NCI-H446 (cell line): Measurements from ENCODE around the gene CHMP4B.

Source experiments
- DNase-seq, 2 experiments: peaks; one replicate each; lab custom pipeline; 2025; lab: John Stamatoyannopoulos, UW

The CHMP4B gene

GRCh38 chr20:33810885-33811775 lies at the start of gene CHMP4B:
CHMP4B (plus strand) TSS chr20:33811348; CDS start chr20:33811469, 121 bp downstream.
- DNase-seq = peak; percentile 95 to 99

- DNase-seq = no peak
These were observed 49.4 kb upstream of the CHMP4B start for GRCh38 chr20:33761698-33762250.

- DNase-seq = no peak
These were observed 46.0 kb upstream of the CHMP4B start for GRCh38 chr20:33765099-33765498.

DNA sequence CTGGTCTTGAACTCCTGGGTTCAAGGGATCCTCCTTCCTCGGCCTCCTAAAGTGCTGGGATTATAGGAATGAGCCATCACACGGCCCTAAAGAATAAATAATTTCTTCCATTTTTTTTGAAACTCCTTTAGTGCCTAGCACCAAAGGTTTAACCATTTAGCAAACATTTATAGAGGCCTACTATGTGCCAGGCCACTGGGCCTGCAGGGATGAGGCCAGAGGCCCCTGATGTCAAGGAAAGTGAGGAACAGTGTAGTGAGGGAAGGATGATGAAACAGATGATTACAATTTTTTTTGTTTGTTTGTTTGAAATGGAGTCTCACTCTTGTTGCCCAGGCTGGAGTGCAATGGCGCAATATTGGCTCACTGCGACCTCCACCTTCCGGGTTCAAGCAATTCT lies 45.6 kb upstream of the CHMP4B start:
- DNase-seq = no peak

DNA sequence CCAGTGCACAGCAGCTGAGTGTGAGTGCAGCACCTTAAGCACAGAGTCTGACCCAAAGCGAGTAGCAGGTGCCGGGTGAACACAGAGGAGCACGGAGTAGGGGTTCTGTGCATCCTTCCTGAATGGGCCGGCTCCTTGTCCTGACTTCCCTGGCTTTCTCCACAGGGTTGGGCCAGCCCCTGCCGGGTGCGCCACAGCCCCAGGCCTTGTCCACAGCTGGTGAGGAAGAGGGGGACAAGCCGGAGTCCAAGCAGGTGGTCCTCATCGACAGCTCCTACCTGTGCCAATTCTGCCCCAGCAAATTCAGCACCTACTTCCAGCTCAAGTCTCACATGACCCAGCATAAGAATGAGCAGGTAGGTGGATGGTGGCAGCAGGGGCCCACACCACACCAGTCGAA lies 44.5 kb upstream of the CHMP4B start:
- DNase-seq = no peak

DNA sequence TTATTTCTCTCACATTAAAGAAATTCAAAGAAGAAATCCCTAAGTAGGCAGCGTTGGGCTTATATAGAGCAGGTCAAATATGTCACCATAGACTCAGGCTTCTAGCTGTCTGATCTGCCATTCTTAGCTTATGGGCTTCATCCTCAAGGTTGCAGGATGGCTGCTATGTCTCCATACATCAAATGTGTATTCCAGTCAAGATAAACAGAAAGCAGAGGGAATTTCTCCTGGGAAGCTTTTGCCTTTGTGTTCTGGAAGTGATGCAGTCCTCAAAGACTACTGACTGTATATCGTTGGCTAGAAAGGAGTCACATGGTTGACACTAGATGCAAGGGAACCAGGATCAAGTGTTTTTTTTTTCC lies 43.4 kb upstream of the CHMP4B start:
- DNase-seq = no peak

- no peak for DNase-seq
These were observed 42.1 kb upstream of the CHMP4B start for GRCh38 chr20:33769043-33769442.

DNA sequence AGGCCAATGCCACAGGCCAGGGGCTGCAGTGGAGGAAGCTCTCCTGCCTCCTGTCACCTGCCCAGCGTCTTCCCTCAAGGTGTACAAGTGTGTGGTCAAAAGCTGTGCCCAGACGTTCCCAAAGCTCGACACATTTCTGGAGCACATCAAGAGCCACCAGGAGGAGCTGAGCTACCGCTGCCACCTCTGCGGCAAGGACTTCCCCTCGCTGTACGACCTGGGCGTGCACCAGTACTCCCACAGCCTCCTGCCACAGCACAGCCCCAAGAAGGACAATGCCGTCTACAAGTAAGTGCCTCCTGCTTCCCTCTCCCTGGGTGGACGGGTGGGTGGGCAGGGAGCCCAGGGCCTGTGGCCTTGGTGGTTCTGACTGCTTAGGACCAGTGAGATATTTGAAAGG lies 41.1 kb upstream of the CHMP4B start:
- no peak for DNase-seq

- DNase-seq = no peak
These were observed 39.2 kb upstream of the CHMP4B start for GRCh38 chr20:33771938-33772337.

DNA sequence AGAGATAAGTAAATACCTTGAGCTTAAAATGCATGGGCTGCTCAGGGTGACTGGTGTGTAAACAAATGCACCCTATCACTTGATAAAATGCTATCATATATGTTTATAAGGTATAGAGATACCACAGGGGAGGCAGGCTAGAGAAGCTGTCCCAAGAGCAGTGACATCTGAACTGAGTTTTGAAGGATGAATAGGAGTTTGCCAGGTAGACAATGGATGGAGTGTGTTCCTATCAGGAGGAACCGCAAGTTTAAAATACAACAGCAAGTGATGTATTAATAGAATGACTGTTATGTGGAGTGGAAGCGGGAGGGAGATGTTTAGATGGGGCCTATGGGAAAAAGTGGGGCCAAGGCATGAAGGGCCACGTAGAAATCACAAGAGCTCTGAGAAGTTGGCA lies 38.7 kb upstream of the CHMP4B start:
- no peak for DNase-seq

DNA sequence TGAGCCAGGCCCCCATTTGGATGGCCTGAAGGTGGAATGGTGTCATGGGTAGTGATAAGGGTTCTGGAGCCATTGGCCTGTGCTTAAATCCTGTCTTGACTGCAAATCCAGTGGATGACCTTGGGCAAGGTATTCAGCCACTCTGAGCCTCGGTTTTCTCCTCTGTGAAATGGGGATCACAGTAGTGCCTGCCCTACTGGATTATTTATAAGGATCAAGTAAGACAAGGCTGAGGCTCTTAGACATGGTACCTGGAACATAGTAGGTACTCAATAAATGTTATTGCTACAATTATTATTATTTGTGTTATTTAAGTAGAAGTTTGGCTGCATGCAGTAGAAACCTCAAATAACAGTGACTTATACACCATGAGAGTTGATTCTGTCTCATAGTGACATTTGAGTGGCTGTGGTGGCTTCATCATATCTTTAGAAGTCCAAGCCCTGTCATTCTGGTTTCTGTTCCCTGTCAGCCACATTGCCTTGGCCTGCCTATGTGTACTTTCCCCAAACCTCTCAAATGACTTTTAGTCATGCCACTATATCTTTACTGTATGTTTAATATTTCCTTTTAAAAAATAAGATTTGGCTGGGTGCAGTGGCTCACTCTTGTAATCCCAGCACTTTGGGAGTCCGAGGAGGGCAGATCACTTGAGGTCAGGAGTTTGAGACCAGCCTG lies 37.6 kb upstream of the CHMP4B start:
- no peak for DNase-seq

- no peak for DNase-seq
These were observed 33.3 kb upstream of the CHMP4B start for GRCh38 chr20:33777816-33778215.

DNA sequence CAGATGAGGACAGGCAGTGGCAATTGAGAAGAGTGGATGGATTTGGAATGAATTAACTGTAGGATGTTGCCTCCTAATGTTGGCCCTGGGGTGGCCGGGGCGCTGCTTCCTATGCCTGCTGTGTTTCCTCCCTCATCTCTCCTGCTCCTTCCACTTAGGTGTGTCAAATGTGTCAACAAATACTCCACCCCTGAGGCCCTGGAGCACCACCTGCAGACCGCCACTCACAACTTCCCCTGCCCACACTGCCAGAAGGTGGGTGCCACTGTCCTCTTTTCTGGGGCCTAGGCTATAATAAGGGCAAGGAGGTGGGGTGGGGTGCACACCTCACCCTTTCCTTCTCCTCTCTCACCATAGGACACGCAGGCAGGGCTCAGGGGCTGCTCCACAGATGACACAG lies 30.0 kb upstream of the CHMP4B start:
- no peak for DNase-seq

DNA sequence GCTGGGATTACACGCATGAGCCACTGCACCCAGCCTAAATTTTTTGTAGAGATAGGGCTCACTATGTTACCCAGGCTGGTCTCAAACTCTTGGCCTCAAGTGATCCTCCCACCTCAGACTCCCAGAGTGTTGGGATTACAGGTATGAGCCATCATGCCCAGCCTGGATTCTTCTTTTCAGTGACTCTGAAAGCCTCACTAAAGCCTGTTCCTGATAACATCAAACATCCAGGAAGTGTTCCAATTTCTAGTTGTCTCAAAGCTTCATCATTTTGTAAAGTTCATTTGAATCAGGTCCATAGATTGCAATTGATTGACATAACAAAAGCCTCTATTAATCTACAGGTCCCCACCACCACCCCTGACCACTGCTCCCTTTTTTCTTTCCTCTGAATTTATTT lies 29.2 kb upstream of the CHMP4B start:
- no peak for DNase-seq

DNA sequence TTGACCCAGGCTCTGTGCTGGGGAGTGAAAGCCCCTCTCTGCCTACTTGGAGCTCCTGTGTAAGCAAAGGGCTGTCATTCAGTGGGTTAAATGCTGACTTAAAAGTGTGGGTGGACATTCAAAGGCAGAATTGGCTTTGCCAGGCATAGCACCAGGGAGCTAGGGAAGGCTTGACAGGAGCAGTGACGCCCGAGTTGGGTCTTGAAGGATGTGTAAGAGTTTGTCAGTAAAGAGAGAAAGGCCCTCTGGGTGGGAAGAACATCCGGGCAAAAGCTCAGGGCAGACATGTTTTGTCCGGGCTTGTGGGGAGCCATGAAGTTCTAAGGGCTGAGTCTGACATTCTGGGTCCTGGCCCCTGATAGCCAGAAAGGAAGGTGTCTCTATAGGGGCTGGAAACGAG lies 27.9 kb upstream of the CHMP4B start:
- DNase-seq = no peak

- no peak for DNase-seq
These were observed 27.3 kb upstream of the CHMP4B start for GRCh38 chr20:33783818-33784217.

- DNase-seq = no peak
These were observed 26.9 kb upstream of the CHMP4B start for GRCh38 chr20:33784225-33784624.

DNA sequence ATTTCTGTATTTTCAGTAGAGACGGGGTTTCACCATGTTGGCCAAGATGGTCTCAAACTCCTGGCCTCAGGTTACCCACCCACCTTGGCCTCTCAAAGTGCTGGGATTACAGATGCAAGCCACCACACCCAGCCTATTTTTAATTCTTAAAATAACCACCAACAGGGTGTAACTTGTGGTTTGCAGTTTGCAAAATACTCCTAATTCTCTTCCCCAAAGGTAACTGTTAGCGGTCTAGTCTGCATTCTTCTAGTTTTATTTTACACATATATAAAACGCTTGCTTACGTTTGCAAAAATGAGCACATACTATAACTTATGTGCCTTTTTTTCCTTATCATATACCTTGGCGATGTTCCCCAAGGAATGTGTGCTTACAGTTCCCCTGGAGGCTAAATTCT lies 25.6 kb upstream of the CHMP4B start:
- DNase-seq = no peak

GRCh38 chr20:33787253-33787891 lies 23.8 kb upstream of the CHMP4B start:
- DNase-seq = no peak

DNA sequence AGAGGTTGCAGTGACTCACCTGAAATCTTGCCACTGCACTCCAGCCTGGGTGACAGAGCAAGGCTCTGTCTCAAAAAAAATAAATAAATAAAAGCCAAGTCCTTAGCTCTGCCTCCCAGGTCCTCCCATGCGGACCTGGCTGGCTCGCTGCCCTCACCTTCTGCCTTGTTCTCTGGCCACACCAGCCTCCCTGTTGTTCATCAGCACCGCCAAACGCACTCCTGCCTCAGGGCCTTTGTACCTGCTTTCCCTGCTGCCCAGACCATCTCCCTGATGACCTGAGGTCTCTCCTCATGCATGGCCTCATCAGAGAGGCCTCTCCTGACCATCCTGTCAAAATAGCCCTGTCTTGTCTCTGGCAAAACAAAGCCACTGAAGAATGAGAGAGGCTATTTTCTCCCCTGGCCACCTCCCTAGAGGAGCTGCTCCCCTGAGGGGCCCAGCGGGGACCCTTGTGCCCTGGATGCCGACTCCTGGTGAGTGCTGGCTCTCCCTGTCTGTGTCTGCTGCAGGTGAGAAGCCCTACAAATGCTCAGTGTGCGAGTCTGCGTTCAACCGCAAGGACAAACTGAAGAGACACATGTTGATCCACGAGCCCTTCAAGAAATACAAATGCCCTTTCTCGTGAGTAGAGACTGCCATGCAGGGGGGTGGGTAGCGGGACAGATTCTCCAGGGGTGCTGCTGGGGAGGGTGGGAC lies 22.6 kb upstream of the CHMP4B start:
- no peak for DNase-seq

DNA sequence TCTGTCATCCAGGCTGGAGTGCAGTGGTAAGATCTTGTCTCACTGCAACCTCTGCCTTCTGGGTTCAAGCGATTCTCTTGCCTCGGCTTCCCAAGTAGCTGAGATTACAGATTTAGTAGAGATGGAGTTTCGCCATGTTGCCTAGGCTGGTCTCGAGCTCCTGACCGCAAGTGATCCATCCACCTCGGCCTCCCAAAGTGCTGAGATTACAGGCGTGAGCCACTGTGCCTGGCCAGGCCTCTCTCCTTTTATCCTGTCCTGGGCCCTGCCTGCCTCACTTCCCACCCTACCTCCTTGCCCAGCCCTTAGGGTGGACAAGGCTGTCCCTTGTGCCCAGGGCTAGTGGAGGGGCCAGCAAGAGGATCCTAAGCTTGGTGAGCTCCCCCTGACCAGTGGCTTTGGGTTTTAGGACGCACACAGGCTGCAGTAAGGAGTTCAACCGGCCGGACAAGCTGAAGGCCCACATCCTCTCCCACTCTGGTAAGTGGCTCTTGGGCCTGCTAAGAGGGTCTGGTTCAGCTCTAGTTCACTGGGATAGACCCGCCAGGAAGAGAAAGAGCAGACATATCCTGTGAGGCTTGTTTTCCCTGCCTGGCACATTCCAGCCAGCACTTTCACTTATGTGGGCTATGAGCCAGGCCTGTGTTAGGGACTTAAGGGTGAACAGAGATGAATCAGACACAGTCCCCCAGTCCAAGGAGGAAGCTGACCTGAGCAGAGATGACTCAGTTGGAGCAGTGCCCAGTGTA lies 21.9 kb upstream of the CHMP4B start:
- peak in 1 of 2 experiments; percentile 50 for DNase-seq

GRCh38 chr20:33789858-33790182 lies 21.3 kb upstream of the CHMP4B start:
- DNase-seq = no peak
